Left ventricle myocardium inferior (tissue), 1 donor: ENCODE measurements around the gene CD72. TPM values are rescaled to one million over a fixed set of nuclear protein-coding genes. Genes with fewer than 3 reads are reported as not detected.
"Not testable (repeated sequence)": the region's sequence is repeated elsewhere in the genome, so short reads cannot be mapped to it uniquely, and the experiment has no call there.

Experiments used
- DNase-seq: peaks from one replicate; pipeline ENCODE4 v3.0.0-alpha.2; 2020
- H3K27ac ChIP-seq: fragments of 200-600 bp; replicated peaks from 2 replicates; pipeline ENCODE4 v1.8.0; 2021
- H3K27me3 ChIP-seq: fragments of 200-600 bp; 2 replicates; pipeline ENCODE4 v1.8.0; 2021; ENCODE audit warnings: low read depth
- H3K36me3 ChIP-seq: fragments of 200-600 bp; 2 replicates; pipeline ENCODE4 v1.8.0; 2021
- H3K4me1 ChIP-seq: fragments of 200-600 bp; 2 replicates; pipeline ENCODE4 v1.8.0; 2021
- H3K4me3 ChIP-seq: fragments of 200-600 bp; 2 replicates; pipeline ENCODE4 v1.8.0; 2021; ENCODE audit warnings: mild to moderate bottlenecking, moderate library complexity
- H3K9me3 ChIP-seq: fragments of 200-600 bp; replicated peaks from 2 replicates; pipeline ENCODE4 v1.8.0; 2021
- CTCF ChIP-seq: fragments of 200-600 bp; IDR thresholded peaks from 2 replicates; pipeline ENCODE4 v1.8.0; 2021; ENCODE audit warnings: antibody characterized with exemption, mild to moderate bottlenecking, borderline replicate concordance
- intact Hi-C: fragments of 100-400 bp; cut with micrococcal nuclease; formaldehyde crosslinking; loops from one replicate; pipeline ENCODE4 v1.11.0; 2022
- total RNA-seq: library from RNA; stranded (reverse); fragmentation: NEBNext Ultra II Directional; extraction: Animal tissue kit (Norgen Biotek cat#: 25700); gene quantifications from one replicate; pipeline ENCODE4 v1.2.1, GENCODE V29; 2021
- donor health status: DM: no; HTN: yes; CAD: no; lungs with severe emphysema.

CD72 gene
- total RNA-seq, 1 donor from 2014 or later = 0.63 TPM

- intact Hi-C loops = no loop called here
- peak overlapping the region; percentile 64 for H3K4me3 ChIP-seq
- peaks cover 25% of the 10 kb centered on the region for H3K27me3 ChIP-seq
- DNase-seq = no peak
- H3K36me3 ChIP-seq = no peaks in the 10 kb centered on the region
- no peaks in the 10 kb centered on the region for H3K9me3 ChIP-seq
- peaks cover 12% of the 10 kb centered on the region for H3K4me1 ChIP-seq
- no peak overlapping the region for H3K27ac ChIP-seq
- no peak for TF ChIP-seq CTCF
These were observed 665 bp downstream of the CD72 start for GRCh38 chr9:35617548-35617947.

- intact Hi-C loops = no loop called here
- DNase-seq = peak; percentile 71
These were observed 1.3 kb downstream of the CD72 start for GRCh38 chr9:35616681-35617459.

GRCh38 chr9:35615981-35616680 is 2.1 kb downstream of the CD72 start:
- Histone ChIP-seq H3K9me3 (no peaks in the 10 kb centered on the region), H3K4me3 (no peak overlapping the region), H3K36me3 (no peaks in the 10 kb centered on the region), H3K27me3 (peaks cover 25% of the 10 kb centered on the region), H3K4me1 (peaks cover 12% of the 10 kb centered on the region), H3K27ac (no peak overlapping the region)
- intact Hi-C loops = no loop called here
- no peak for DNase-seq
- no peak for TF ChIP-seq CTCF

More at GRCh38 chr9:35616681-35617459, 1.3 kb downstream of the CD72 start:
- Histone ChIP-seq H3K27me3 (peaks cover 25% of the 10 kb centered on the region), H3K9me3 (no peaks in the 10 kb centered on the region), H3K4me3 (peak overlapping the region; percentile 64), H3K4me1 (peaks cover 12% of the 10 kb centered on the region), H3K36me3 (no peaks in the 10 kb centered on the region), H3K27ac (no peak overlapping the region)
- TF ChIP-seq CTCF = no peak

- Histone ChIP-seq H3K4me3 (no peak overlapping the region), H3K27me3 (peaks cover 15% of the 10 kb centered on the region), H3K9me3 (no peaks in the 10 kb centered on the region), H3K27ac (no peak overlapping the region), H3K4me1 (peaks cover 12% of the 10 kb centered on the region), H3K36me3 (peaks cover 22% of the 10 kb centered on the region)
- no peak for DNase-seq
- no peak for TF ChIP-seq CTCF
- intact Hi-C loops = no loop called here
These were observed 5.4 kb downstream of the CD72 start for GRCh38 chr9:35612843-35613242.

GRCh38 chr9:35612066-35612465 is 6.1 kb downstream of the CD72 start:
- intact Hi-C loops, H3K4me3 ChIP-seq, H3K9me3 ChIP-seq, H3K4me1 ChIP-seq, H3K27me3 ChIP-seq, DNase-seq, H3K27ac ChIP-seq: not testable (repeated sequence)
- H3K36me3 ChIP-seq = peaks cover 24% of the 10 kb centered on the region
